ENCODE results near the gene METTL23. TPM values are rescaled to one million over a fixed set of nuclear protein-coding genes. Genes with fewer than 3 reads are reported as not detected.

Gene METTL23
- polyA plus RNA-seq, 1 experiment = 54.4 TPM

GRCh38 chr17:76781056-76781982 lies 54.7 kb downstream of the METTL23 start:
- POLR2A ChIA-PET = interaction anchor here (0.6 kb wide), 1 partner anchor 24 kb away, joined by 10 read pairs; no protein-coding TSS in a partner anchor
- DNase-seq (ENCODE audit: low read depth, low spot score) = no peak
- no peaks in the 10 kb centered on the region for H3K27me3 ChIP-seq (ENCODE audit: control insufficient read depth, insufficient read depth, low read length)

GRCh38 chr17:76783146-76783545 lies 56.5 kb downstream of the METTL23 start:
- no peak overlapping the region for H3K27ac ChIP-seq (ENCODE audit: low read depth, low read length)
- DNase-seq (ENCODE audit: low read depth, low spot score) = no peak
- ChIA-PET POLR2A (interaction anchor here (0.5 kb wide), 1 partner anchor 212 kb away, joined by 3 read pairs; no protein-coding TSS in a partner anchor), CTCF (no interaction called here)
- no peaks in the 10 kb centered on the region for H3K9me3 ChIP-seq (ENCODE audit: control insufficient read depth, insufficient read depth, low read length)
- no peaks in the 10 kb centered on the region for H3K27me3 ChIP-seq (ENCODE audit: control insufficient read depth, insufficient read depth, low read length)
- TF ChIP-seq CTCF (IDR thresholded peaks at IDR 0.05; ENCODE audit: low read depth, low read length) = no peak
- H3K4me3 ChIP-seq (ENCODE audit: low read depth, low read length) = no peak overlapping the region

More at GRCh38 chr17:76781056-76781982, 54.7 kb downstream of the METTL23 start:
- CTCF ChIA-PET = interaction anchor here (0.6 kb wide), 1 partner anchor 102 kb away, joined by 3 read pairs; no protein-coding TSS in a partner anchor
- Histone ChIP-seq H3K9me3 (ENCODE audit: control insufficient read depth, insufficient read depth, low read length) (no peaks in the 10 kb centered on the region), H3K4me3 (ENCODE audit: low read depth, low read length) (no peak overlapping the region), H3K27ac (ENCODE audit: low read depth, low read length) (no peak overlapping the region)
- TF ChIP-seq CTCF (IDR thresholded peaks at IDR 0.05; ENCODE audit: low read depth, low read length) = no peak

Small RNA genes within 50 kb of the gene (small RNA-seq; reads per million reads assigned to genes)
- gene AC005837.3 (ENCODE audit: insufficient read length, low read depth) (not detected), gene RF02271 (ENCODE audit: insufficient read length, low read depth) (not detected), gene RNU6-97P (ENCODE audit: insufficient read length, low read depth) (not detected), gene RNY4P36 (ENCODE audit: insufficient read length, low read depth) (not detected)

Other genes starting within 250 kb of the METTL23 start
- gene RHBDF2, start 225.4 kb upstream of the METTL23 start, polyA plus RNA-seq (2011; rRNA removed) = 5.4 and 8.7 TPM in 2 replicates
- gene CYGB, start 189.1 kb upstream of the METTL23 start, polyA plus RNA-seq (2011; rRNA removed) = 7.4 and 7.7 TPM in 2 replicates
- 0.69 and 1.9 TPM in 2 replicates for gene PRCD, start 186.8 kb upstream of the METTL23 start, polyA plus RNA-seq (2011; rRNA removed)
- gene ST6GALNAC2, start 141.0 kb upstream of the METTL23 start, polyA plus RNA-seq (2011; rRNA removed) = 0.17 and 0.36 TPM in 2 replicates
- gene ST6GALNAC1, start 83.1 kb upstream of the METTL23 start, polyA plus RNA-seq (2011; rRNA removed) = not detected in 2 replicates
- 222 and 265 TPM in 2 replicates for gene MXRA7, start 15.9 kb upstream of the METTL23 start, polyA plus RNA-seq (2011; rRNA removed)
- gene JMJD6, start 233 bp upstream of the METTL23 start, polyA plus RNA-seq (2011; rRNA removed) = 12.4 and 17.3 TPM in 2 replicates
- 170 and 184 TPM in 2 replicates for gene SRSF2, start 10.5 kb downstream of the METTL23 start, polyA plus RNA-seq (2011; rRNA removed)
- gene MFSD11, start 11.3 kb downstream of the METTL23 start, polyA plus RNA-seq (2011; rRNA removed) = 20.3 and 21.1 TPM in 2 replicates
- gene MGAT5B, start 141.6 kb downstream of the METTL23 start, polyA plus RNA-seq (2011; rRNA removed) = 0.69 and 0.81 TPM in 2 replicates

All from AG04450 (cell line).